HG02642 (cell line): ENCODE results near the gene TNRC18.
A peak's percentile ranks its signal among the peaks of the same experiment; 100 is the strongest.
"Not testable (repeated sequence)": the region's sequence is repeated elsewhere in the genome, so short reads cannot be mapped to it uniquely, and the experiment has no call there.

ENCODE experiments used
- ATAC-seq: cut with Tn5 transposase; IDR thresholded peaks from one replicate; pipeline ENCODE4 v1.9.1; 2021; ENCODE audit warnings: mild to moderate bottlenecking; ENCODE audit not compliant: unreplicated experiment, poor library complexity

The TNRC18 gene

GRCh38 chr7:5296611-5297226, 126.9 kb downstream of the TNRC18 start:
- ATAC-seq = peak; percentile 34

GRCh38 chr7:5296015-5296610, 127.5 kb downstream of the TNRC18 start:
- no peak for ATAC-seq

GRCh38 chr7:5295039-5296014, 128.3 kb downstream of the TNRC18 start:
- no peak for ATAC-seq

GRCh38 chr7:5294169-5294987, 129.3 kb downstream of the TNRC18 start:
- no peak for ATAC-seq

GRCh38 chr7:5291711-5292335, 131.8 kb downstream of the TNRC18 start:
- ATAC-seq = not testable (repeated sequence)

- no peak for ATAC-seq
Observed at GRCh38 chr7:5291301-5291700, 132.3 kb downstream of the TNRC18 start.

- ATAC-seq = no peak
Observed at GRCh38 chr7:5289355-5289754, 134.3 kb downstream of the TNRC18 start.

GRCh38 chr7:5288560-5288959, 135.1 kb downstream of the TNRC18 start:
- not testable (repeated sequence) for ATAC-seq

GRCh38 chr7:5287802-5288201, 135.8 kb downstream of the TNRC18 start:
- ATAC-seq = no peak

- ATAC-seq = not testable (repeated sequence)
Observed at GRCh38 chr7:5287373-5287772, 136.3 kb downstream of the TNRC18 start.

- ATAC-seq = no peak
Observed at GRCh38 chr7:5286933-5287332, 136.7 kb downstream of the TNRC18 start.

GRCh38 chr7:5284304-5285281, 139.0 kb downstream of the TNRC18 start:
- no peak for ATAC-seq

GRCh38 chr7:5283421-5284303, 140.0 kb downstream of the TNRC18 start:
- ATAC-seq = no peak

GRCh38 chr7:5282543-5283316, 140.9 kb downstream of the TNRC18 start, which contains the start of gene SLC29A4:
TSS of gene SLC29A4 (plus strand) at chr7:5282943. CDS start at chr7:5287817, 4,874 bp downstream.
- no peak for ATAC-seq

GRCh38 chr7:5281598-5282500, 141.8 kb downstream of the TNRC18 start:
- not testable (repeated sequence) for ATAC-seq

GRCh38 chr7:5279734-5280133, 143.9 kb downstream of the TNRC18 start:
- ATAC-seq = no peak
